OCI-LY7 (cell line): ENCODE results near the gene SH2D6. TPM values are rescaled to one million over a fixed set of nuclear protein-coding genes. Genes with fewer than 3 reads are reported as not detected.

ENCODE experiments used
- BruUV-seq: library from RNA; stranded (reverse); fragments of 400-500 nt; replicated peaks from 2 replicates; lab custom pipeline; 2021; lab: Mats Ljungman, UMichigan
- CTCF ChIA-PET: fragments of 300-600 bp; sonication (Branson Sonifier 250); formaldehyde crosslinking; loops from one replicate; lab custom pipeline; 2022; ENCODE audit warnings: antibody characterized with exemption; ENCODE audit not compliant: unreplicated experiment; lab: Charles Lee
- POLR2A ChIA-PET: fragments of 300-600 bp; sonication (Branson Sonifier 250); formaldehyde crosslinking; loops from one replicate; lab custom pipeline; 2022; ENCODE audit warnings: antibody characterized with exemption; lab: Charles Lee
- DNase-seq: peaks from one replicate; pipeline ENCODE4 v3.0.0-alpha.2; 2015; ENCODE audit warnings: low spot score
- H2AFZ ChIP-seq: fragments of 200-600 bp; sonication (generic), shearing (Covaris generic); 2 replicates; pipeline ENCODE4 v1.6.1; 2014; ENCODE audit warnings: mild to moderate bottlenecking, antibody characterized with exemption, low read length, moderate library complexity
- H3K27ac ChIP-seq: fragments of 200-600 bp; sonication (generic); 2 replicates; pipeline ENCODE4 v1.5.1; 2014; ENCODE audit warnings: mixed run types, low read depth, mild to moderate bottlenecking, moderate library complexity, low read length, inconsistent platforms; ENCODE audit not compliant: poor library complexity, severe bottlenecking
- H3K36me3 ChIP-seq: fragments of 200-600 bp; sonication (generic); 2 replicates; pipeline ENCODE4 v1.6.1; 2014; ENCODE audit warnings: mild to moderate bottlenecking, antibody characterized with exemption, low read length, moderate library complexity, mixed read lengths; ENCODE audit not compliant: insufficient read depth
- H3K4me1 ChIP-seq: fragments of 200-600 bp; sonication (generic); 2 replicates; pipeline ENCODE4 v1.5.1; 2014; ENCODE audit warnings: mild to moderate bottlenecking, low read length; ENCODE audit not compliant: insufficient read depth, poor library complexity, severe bottlenecking
- H3K4me2 ChIP-seq: fragments of 200-600 bp; sonication (generic); 2 replicates; pipeline ENCODE4 v1.6.1; 2014; ENCODE audit warnings: mild to moderate bottlenecking, low read length
- H3K4me3 ChIP-seq: fragments of 200-600 bp; sonication (generic); 2 replicates; pipeline ENCODE4 v1.5.1; 2014; ENCODE audit warnings: mild to moderate bottlenecking, low read depth, low read length; ENCODE audit not compliant: poor library complexity, severe bottlenecking
- H3K79me2 ChIP-seq: fragments of 200-600 bp; sonication (generic); 2 replicates; pipeline ENCODE4 v1.6.1; 2016; ENCODE audit warnings: low read depth, mild to moderate bottlenecking, low read length, moderate library complexity, mixed read lengths; ENCODE audit not compliant: insufficient read depth
- H3K9me2 ChIP-seq: fragments of 200-600 bp; sonication (generic); 2 replicates; pipeline ENCODE4 v1.6.1; 2016; ENCODE audit warnings: mild to moderate bottlenecking, low read length, mixed read lengths; ENCODE audit not compliant: insufficient read depth
- H3K9me3 ChIP-seq: fragments of 200-600 bp; sonication (generic); 2 replicates; pipeline ENCODE4 v1.6.1; 2014; ENCODE audit warnings: mild to moderate bottlenecking, mixed run types, low read length, mixed read lengths
- H4K20me1 ChIP-seq: fragments of 200-600 bp; sonication (generic); 2 replicates; pipeline ENCODE4 v1.6.1; 2014; ENCODE audit warnings: mild to moderate bottlenecking, antibody characterized with exemption, low read length, moderate library complexity, mixed read lengths; ENCODE audit not compliant: insufficient read depth
- CTCF ChIP-seq: fragments of 200-600 bp; sonication (generic); conservative IDR thresholded peaks from 2 replicates; pipeline ENCODE4 v1.5.1; 2014; ENCODE audit warnings: mild to moderate bottlenecking, antibody characterized with exemption, low read length, moderate library complexity, mixed read lengths
- EZH2phosphoT487 ChIP-seq: fragments of 200-600 bp; sonication (generic); IDR thresholded peaks from 2 replicates; pipeline ENCODE4 v1.6.1; 2018; ENCODE audit warnings: low read depth, borderline replicate concordance, mild to moderate bottlenecking, mixed run types, antibody characterized with exemption, low read length, moderate library complexity, mixed read lengths
- intact Hi-C: fragments of 100-400 bp; cut with micrococcal nuclease; formaldehyde crosslinking; loops from one replicate; pipeline ENCODE4 v1.10.0; 2022; ENCODE audit not compliant: unreplicated experiment
- total RNA-seq, 2 experiments: library from RNA; depleted of rRNA in 1 of 2; stranded (reverse); fragments of >200 nt in 1 of 2; shearing (Covaris generic) in 1 of 2; gene quantifications; 2 replicates each; pipeline ENCODE4 v1.2.3, GENCODE V29; 2014 to 2022

Gene SH2D6
- total RNA-seq, 2 experiments from 2014 or later: 0.35 to 2.6 TPM

- Histone ChIP-seq H3K4me3 (no peak overlapping the region), H3K4me1 (peaks cover 5% of the 10 kb centered on the region), H3K27ac (no peak overlapping the region), H3K4me2 (no peak overlapping the region), H3K36me3 (no peaks in the 10 kb centered on the region), H3K79me2 (no peaks in the 10 kb centered on the region), H3K9me2 (no peaks in the 10 kb centered on the region), H3K9me3 (no peaks in the 10 kb centered on the region), H2AFZ (no peak overlapping the region), H4K20me1 (no peaks in the 10 kb centered on the region)
- intact Hi-C loops: no loop called here
- no peak for DNase-seq
- BruUV-seq: no TSS peak
- ChIA-PET CTCF (no interaction called here), POLR2A (no interaction called here)
- no peak for TF ChIP-seq EZH2phosphoT487
- TF ChIP-seq CTCF: no peak
These were observed 38.5 kb downstream of the SH2D6 start for GRCh38 chr2:85457043-85457442.

GRCh38 chr2:85457877-85458316, 39.4 kb downstream of the SH2D6 start:
- Histone ChIP-seq H3K9me3 (no peaks in the 10 kb centered on the region), H3K9me2 (no peaks in the 10 kb centered on the region), H3K27ac (no peak overlapping the region), H3K4me1 (peaks cover 5% of the 10 kb centered on the region), H4K20me1 (no peaks in the 10 kb centered on the region), H3K79me2 (no peaks in the 10 kb centered on the region), H3K4me2 (no peak overlapping the region), H2AFZ (no peak overlapping the region), H3K4me3 (no peak overlapping the region), H3K36me3 (no peaks in the 10 kb centered on the region)
- POLR2A ChIA-PET: no interaction called here
- CTCF ChIA-PET: no interaction called here
- DNase-seq: no peak
- no TSS peak for BruUV-seq
- intact Hi-C loops: no loop called here
- TF ChIP-seq EZH2phosphoT487: no peak
- TF ChIP-seq CTCF: no peak

- ChIA-PET CTCF (no interaction called here), POLR2A (no interaction called here)
- Histone ChIP-seq H3K4me2 (no peak overlapping the region), H3K4me3 (no peak overlapping the region), H3K79me2 (no peaks in the 10 kb centered on the region), H3K9me2 (no peaks in the 10 kb centered on the region), H3K9me3 (no peaks in the 10 kb centered on the region), H3K36me3 (no peaks in the 10 kb centered on the region), H3K27ac (no peak overlapping the region), H2AFZ (no peak overlapping the region), H4K20me1 (no peaks in the 10 kb centered on the region), H3K4me1 (no peaks in the 10 kb centered on the region)
- DNase-seq: no peak
- BruUV-seq: no TSS peak
- TF ChIP-seq CTCF (no peak), EZH2phosphoT487 (no peak)
- intact Hi-C loops: no loop called here
These were observed 40.4 kb downstream of the SH2D6 start for GRCh38 chr2:85458601-85459563.
